Large intestine (tissue), 12 donors: Measurements from ENCODE around the gene EPAS1. TPM values are rescaled to one million over a fixed set of nuclear protein-coding genes. Genes with fewer than 3 reads are reported as not detected.

Experiments
- DNase-seq, 2 donors: peaks; one replicate each; pipeline versions ENCODE4 v3.0.0 to v3.0.0-alpha.2; 2013
- H3K27ac ChIP-seq: one replicate; pipeline ENCODE4 v1.5.1; 2013; ENCODE audit warnings: low read length
- H3K27me3 ChIP-seq: 2 replicates; pipeline ENCODE4 v1.6.1; 2013; ENCODE audit warnings: low read length; ENCODE audit not compliant: control insufficient read depth, insufficient read depth
- H3K36me3 ChIP-seq: 2 replicates; pipeline ENCODE4 v1.6.1; 2013; ENCODE audit warnings: low read length; ENCODE audit not compliant: control insufficient read depth, insufficient read depth
- H3K4me1 ChIP-seq: one replicate; pipeline ENCODE4 v1.6.1; 2013; ENCODE audit warnings: low read length; ENCODE audit not compliant: control insufficient read depth, insufficient read depth
- H3K4me3 ChIP-seq: one replicate; pipeline ENCODE4 v1.5.1; 2013; ENCODE audit warnings: low read length
- H3K9me3 ChIP-seq: one replicate; pipeline ENCODE4 v1.6.1; 2013; ENCODE audit warnings: mild to moderate bottlenecking, low read depth, low read length, moderate library complexity; ENCODE audit not compliant: control insufficient read depth
- WGBS: methylation state at CpG from one replicate; pipeline ENCODE4 v1.1.5; 2013; ENCODE audit warnings: low lambda C conversion rate; ENCODE audit not compliant: insufficient coverage; 5-methylcytosine and 5-hydroxymethylcytosine counted together
- long read RNA-seq, 11 donors: transcript quantifications; one replicate each; lab custom pipeline, GENCODE V29; 2026
- polyA plus RNA-seq: library from polyadenylated mRNA; unstranded; fragments of 120-200 nt; gene quantifications from one replicate; pipeline ENCODE4 v1.2.1, GENCODE V29; 2013

EPAS1 gene
- polyA plus RNA-seq: 30.7 TPM
- long read RNA-seq, donor 1, full-length matches to known transcripts: 3 of 3 reads
- long read RNA-seq, donor 1, partial matches to known transcripts: 0 of 3 reads
- long read RNA-seq, donor 1, other reads (novel, unspliced or antisense): 0 of 3 reads
- long read RNA-seq, donor 2, full-length matches to known transcripts: 6 of 11 reads
- long read RNA-seq, donor 2, partial matches to known transcripts: 5 of 11 reads
- long read RNA-seq, donor 2, other reads (novel, unspliced or antisense): 0 of 11 reads
- long read RNA-seq, donor 3: 0 reads
- long read RNA-seq, donor 4, full-length matches to known transcripts: 2 of 2 reads
- long read RNA-seq, donor 4, partial matches to known transcripts: 0 of 2 reads
- long read RNA-seq, donor 4, other reads (novel, unspliced or antisense): 0 of 2 reads
- long read RNA-seq, donor 5, full-length matches to known transcripts: 3 of 3 reads
- long read RNA-seq, donor 5, partial matches to known transcripts: 0 of 3 reads
- long read RNA-seq, donor 5, other reads (novel, unspliced or antisense): 0 of 3 reads
- long read RNA-seq, donor 6, full-length matches to known transcripts: 4 of 12 reads
- long read RNA-seq, donor 6, partial matches to known transcripts: 8 of 12 reads
- long read RNA-seq, donor 6, other reads (novel, unspliced or antisense): 0 of 12 reads
- long read RNA-seq, donor 7, partial matches to known transcripts: 0 of 2 reads
- long read RNA-seq, donor 7, other reads (novel, unspliced or antisense): 0 of 2 reads
- long read RNA-seq, donor 8, full-length matches to known transcripts: 8 of 8 reads
- long read RNA-seq, donor 8, partial matches to known transcripts: 0 of 8 reads
- long read RNA-seq, donor 8, other reads (novel, unspliced or antisense): 0 of 8 reads
- long read RNA-seq, donor 9, partial matches to known transcripts: 0 of 3 reads
- long read RNA-seq, donor 9, other reads (novel, unspliced or antisense): 0 of 3 reads
- long read RNA-seq, donor 10, full-length matches to known transcripts: 9 of 14 reads
- long read RNA-seq, donor 10, partial matches to known transcripts: 5 of 14 reads
- long read RNA-seq, donor 10, other reads (novel, unspliced or antisense): 0 of 14 reads
- long read RNA-seq, donor 11, partial matches to known transcripts: 0 of 2 reads
- long read RNA-seq, donor 11, other reads (novel, unspliced or antisense): 0 of 2 reads

- no CpG with 5 or more reads among the region's 94 CpGs for WGBS
Measured at GRCh38 chr2:46296840-46297545, at the start of gene EPAS1. TSS of gene EPAS1 (plus strand) at chr2:46297407. CDS start at chr2:46297912, 505 bp downstream.

GRCh38 chr2:46248171-46248570, 49.0 kb upstream of the EPAS1 start:
- H3K9me3 ChIP-seq: no peaks in the 10 kb centered on the region
- DNase-seq: no peak
- H3K27ac ChIP-seq: no peak overlapping the region
- no peaks in the 10 kb centered on the region for H3K27me3 ChIP-seq
- no peaks in the 10 kb centered on the region for H3K36me3 ChIP-seq
- H3K4me3 ChIP-seq: no peak overlapping the region
- H3K4me1 ChIP-seq: no peaks in the 10 kb centered on the region

More at GRCh38 chr2:46296840-46297545, at the start of gene EPAS1:
- H3K9me3 ChIP-seq: peaks cover 6% of the 10 kb centered on the region
- peak within 1 kb of the TSS; percentile 81 for H3K4me3 ChIP-seq
- H3K36me3 ChIP-seq: no peaks in the 10 kb centered on the region
- peak within 1 kb of the TSS; percentile 79 for H3K27ac ChIP-seq
- H3K4me1 ChIP-seq: peaks cover 39% of the 10 kb centered on the region
- peaks cover 51% of the 10 kb centered on the region for H3K27me3 ChIP-seq
- DNase-seq: peak; percentile 85 to 93

GRCh38 chr2:46249654-46250053, 47.6 kb upstream of the EPAS1 start:
- no peaks in the 10 kb centered on the region for H3K27me3 ChIP-seq
- H3K9me3 ChIP-seq: no peaks in the 10 kb centered on the region
- no peak overlapping the region for H3K27ac ChIP-seq
- no peak overlapping the region for H3K4me3 ChIP-seq
- no peaks in the 10 kb centered on the region for H3K36me3 ChIP-seq
- no peaks in the 10 kb centered on the region for H3K4me1 ChIP-seq
- DNase-seq: no peak

GRCh38 chr2:46252891-46253659, 44.1 kb upstream of the EPAS1 start:
- H3K27me3 ChIP-seq: no peaks in the 10 kb centered on the region
- no peaks in the 10 kb centered on the region for H3K36me3 ChIP-seq
- no peaks in the 10 kb centered on the region for H3K4me1 ChIP-seq
- no peak overlapping the region for H3K27ac ChIP-seq
- H3K4me3 ChIP-seq: no peak overlapping the region
- 83% methylated on average over 1 of the region's 5 CpGs for WGBS
- no peaks in the 10 kb centered on the region for H3K9me3 ChIP-seq
- no peak for DNase-seq

- Histone ChIP-seq H3K27ac (no peak overlapping the region), H3K36me3 (no peaks in the 10 kb centered on the region), H3K4me3 (no peak overlapping the region), H3K9me3 (no peaks in the 10 kb centered on the region), H3K4me1 (no peaks in the 10 kb centered on the region), H3K27me3 (no peaks in the 10 kb centered on the region)
- no CpG with 5 or more reads among the region's 4 CpGs for WGBS
- DNase-seq: no peak
Measured at GRCh38 chr2:46254474-46254873, 42.7 kb upstream of the EPAS1 start.

- WGBS: 52% methylated on average over 2 of the region's 5 CpGs
- Histone ChIP-seq H3K36me3 (no peaks in the 10 kb centered on the region), H3K9me3 (no peaks in the 10 kb centered on the region), H3K27me3 (no peaks in the 10 kb centered on the region), H3K4me1 (no peaks in the 10 kb centered on the region), H3K4me3 (no peak overlapping the region), H3K27ac (no peak overlapping the region)
- DNase-seq: no peak
Measured at GRCh38 chr2:46256563-46257142, 40.6 kb upstream of the EPAS1 start.

- Histone ChIP-seq H3K4me1 (no peaks in the 10 kb centered on the region), H3K9me3 (no peaks in the 10 kb centered on the region), H3K27ac (no peak overlapping the region), H3K36me3 (no peaks in the 10 kb centered on the region), H3K27me3 (no peaks in the 10 kb centered on the region), H3K4me3 (no peak overlapping the region)
- WGBS: no CpG with 5 or more reads among the region's 4 CpGs
- peak; percentile 33 to 42 for DNase-seq
Measured at GRCh38 chr2:46257476-46257875, 39.7 kb upstream of the EPAS1 start.

- DNase-seq: no peak
- no peak overlapping the region for H3K27ac ChIP-seq
- H3K9me3 ChIP-seq: no peaks in the 10 kb centered on the region
- H3K36me3 ChIP-seq: no peaks in the 10 kb centered on the region
- WGBS: 62% methylated on average over 1 of the region's 5 CpGs
- H3K4me3 ChIP-seq: no peak overlapping the region
- H3K27me3 ChIP-seq: no peaks in the 10 kb centered on the region
- H3K4me1 ChIP-seq: no peaks in the 10 kb centered on the region
Measured at GRCh38 chr2:46257980-46258379, 39.2 kb upstream of the EPAS1 start.

- no peaks in the 10 kb centered on the region for H3K36me3 ChIP-seq
- no peak overlapping the region for H3K27ac ChIP-seq
- no peaks in the 10 kb centered on the region for H3K27me3 ChIP-seq
- no peak for DNase-seq
- H3K4me1 ChIP-seq: no peaks in the 10 kb centered on the region
- WGBS: no CpG with 5 or more reads among the region's 5 CpGs
- H3K4me3 ChIP-seq: no peak overlapping the region
- H3K9me3 ChIP-seq: no peaks in the 10 kb centered on the region
Measured at GRCh38 chr2:46258937-46259776, 38.0 kb upstream of the EPAS1 start.
